ENCODE results near the gene BTBD9.

- TF ChIP-seq, protein P1, sequence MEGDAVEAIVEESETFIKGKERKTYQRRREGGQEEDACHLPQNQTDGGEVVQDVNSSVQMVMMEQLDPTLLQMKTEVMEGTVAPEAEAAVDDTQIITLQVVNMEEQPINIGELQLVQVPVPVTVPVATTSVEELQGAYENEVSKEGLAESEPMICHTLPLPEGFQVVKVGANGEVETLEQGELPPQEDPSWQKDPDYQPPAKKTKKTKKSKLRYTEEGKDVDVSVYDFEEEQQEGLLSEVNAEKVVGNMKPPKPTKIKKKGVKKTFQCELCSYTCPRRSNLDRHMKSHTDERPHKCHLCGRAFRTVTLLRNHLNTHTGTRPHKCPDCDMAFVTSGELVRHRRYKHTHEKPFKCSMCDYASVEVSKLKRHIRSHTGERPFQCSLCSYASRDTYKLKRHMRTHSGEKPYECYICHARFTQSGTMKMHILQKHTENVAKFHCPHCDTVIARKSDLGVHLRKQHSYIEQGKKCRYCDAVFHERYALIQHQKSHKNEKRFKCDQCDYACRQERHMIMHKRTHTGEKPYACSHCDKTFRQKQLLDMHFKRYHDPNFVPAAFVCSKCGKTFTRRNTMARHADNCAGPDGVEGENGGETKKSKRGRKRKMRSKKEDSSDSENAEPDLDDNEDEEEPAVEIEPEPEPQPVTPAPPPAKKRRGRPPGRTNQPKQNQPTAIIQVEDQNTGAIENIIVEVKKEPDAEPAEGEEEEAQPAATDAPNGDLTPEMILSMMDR (optimal IDR thresholded peaks at IDR 0.05 in 1 of 3, IDR thresholded peaks at IDR 0.05 in 1 of 3, conservative IDR thresholded peaks at IDR 0.05 in 1 of 3; ENCODE audit: extremely low read depth in 1 of 3, insufficient read depth in 2 of 3, low read length in 3 of 3): no peak
- TF ChIP-seq EZH2 (IDR thresholded peaks at IDR 0.05; ENCODE audit: low read length): no peak
Observed at GRCh38 chr6:38180586-38180985, 459.1 kb downstream of the BTBD9 start.
